Daoy (cell line): ENCODE data around the gene NEGR1. TPM values are rescaled to one million over a fixed set of nuclear protein-coding genes. Genes with fewer than 3 reads are reported as not detected.

ENCODE experiments used
- DNase-seq: peaks from one replicate; pipeline ENCODE4 v3.0.0-alpha.2; 2015; ENCODE audit warnings: low read depth
- total RNA-seq: library from RNA; depleted of rRNA; stranded (reverse); fragments of >200 nt; shearing (Covaris generic); gene quantifications from 2 replicates; pipeline ENCODE4 v1.2.3, GENCODE V29; 2014

NEGR1 gene
- total RNA-seq, 1 experiment from 2014 or later = 16.3 TPM

DNA sequence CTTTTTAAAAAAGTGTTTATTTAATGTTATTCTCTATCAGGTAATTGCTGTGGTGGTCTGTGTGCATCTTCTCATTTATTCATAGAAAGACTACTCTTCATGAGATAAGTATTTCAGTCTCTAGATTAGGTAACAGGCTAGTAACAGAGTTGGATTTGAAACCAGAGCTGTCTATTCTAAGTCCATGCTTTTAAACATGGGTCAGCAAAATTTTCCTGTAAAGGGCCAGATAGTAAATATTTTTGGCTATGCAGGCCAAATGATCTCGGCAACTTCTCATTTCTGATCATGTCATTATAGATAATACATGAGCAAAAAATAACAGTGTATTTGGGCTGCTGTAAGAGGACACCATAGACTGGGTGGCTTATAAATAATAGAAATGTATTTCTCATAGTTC is 715.9 kb downstream of the NEGR1 start:
- DNase-seq = no peak

DNA sequence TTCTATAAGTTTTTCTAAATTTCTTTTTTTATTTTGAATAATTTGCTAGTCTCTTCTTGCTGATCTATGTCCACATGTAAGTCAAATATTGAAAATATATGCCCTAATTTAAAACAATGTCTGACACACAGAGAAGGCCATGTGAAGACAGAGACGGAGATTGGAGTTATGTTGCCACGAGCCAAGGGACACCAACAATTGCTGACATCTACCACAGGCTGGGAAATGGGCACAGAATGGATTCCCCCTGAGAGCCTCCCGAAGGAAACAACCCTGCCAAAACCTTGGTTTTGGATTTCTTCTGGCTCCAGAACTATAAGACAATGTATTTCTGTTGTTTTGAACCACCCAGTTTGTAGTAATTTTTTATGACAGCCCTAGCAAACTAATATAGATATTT is 716.5 kb downstream of the NEGR1 start:
- no peak for DNase-seq

DNA sequence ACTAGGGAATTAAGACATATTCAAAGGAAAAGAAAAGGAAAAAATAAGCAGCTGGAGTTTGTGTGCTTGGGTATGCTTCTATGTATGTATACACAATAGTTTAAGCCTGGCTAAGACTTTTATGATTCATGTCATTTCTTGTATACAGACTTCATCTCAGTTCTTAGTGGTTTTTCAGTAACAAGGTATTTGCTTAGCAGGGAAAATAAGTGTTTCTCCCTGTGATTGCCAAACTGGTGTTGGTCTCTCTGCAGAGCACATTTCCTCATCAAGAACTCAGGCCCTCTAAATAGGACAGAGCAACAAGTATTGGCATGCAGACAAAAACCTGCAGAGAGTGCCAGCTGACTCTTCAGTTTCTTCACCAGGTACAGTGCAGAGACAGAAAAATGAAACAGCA is 717.1 kb downstream of the NEGR1 start:
- no peak for DNase-seq

DNA sequence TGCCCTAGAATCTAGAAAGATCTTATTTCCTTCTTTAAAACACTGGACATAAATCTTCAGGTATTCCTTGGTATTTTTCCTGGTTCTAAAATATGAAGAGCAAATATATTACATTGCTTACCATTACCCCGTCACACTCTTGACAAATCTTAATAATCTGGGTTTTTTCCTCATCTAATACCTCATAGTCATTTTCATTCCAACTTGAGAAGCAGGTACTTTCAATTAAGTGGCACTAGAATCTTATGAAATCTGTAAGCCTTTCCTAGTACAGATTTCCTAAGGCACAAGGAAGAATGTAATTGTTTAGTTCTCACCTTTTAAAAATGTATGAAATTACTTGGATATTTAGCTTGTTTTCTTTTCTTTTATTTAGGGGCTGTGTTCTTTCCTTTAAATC is 720.0 kb downstream of the NEGR1 start:
- DNase-seq = no peak

DNA sequence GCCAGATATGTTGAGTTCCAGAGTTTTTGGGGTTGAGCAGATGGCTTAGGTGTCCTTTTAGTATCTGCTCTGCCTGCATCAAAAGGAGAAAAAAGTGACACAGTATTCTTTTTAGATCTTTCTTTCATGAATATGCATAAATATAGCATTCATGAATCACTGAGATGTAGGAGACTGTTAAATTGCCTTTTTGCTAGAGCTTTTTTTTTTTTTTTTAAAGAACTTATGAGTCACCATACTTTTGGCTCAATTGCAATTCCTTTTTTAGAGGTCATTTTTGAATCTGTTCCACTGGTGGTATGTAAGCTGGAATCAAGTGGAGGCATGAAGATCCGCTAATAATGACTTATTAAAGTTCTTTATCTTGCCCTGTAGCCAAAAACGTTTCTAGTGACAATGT is 720.6 kb downstream of the NEGR1 start:
- peak; percentile 16 for DNase-seq

DNA sequence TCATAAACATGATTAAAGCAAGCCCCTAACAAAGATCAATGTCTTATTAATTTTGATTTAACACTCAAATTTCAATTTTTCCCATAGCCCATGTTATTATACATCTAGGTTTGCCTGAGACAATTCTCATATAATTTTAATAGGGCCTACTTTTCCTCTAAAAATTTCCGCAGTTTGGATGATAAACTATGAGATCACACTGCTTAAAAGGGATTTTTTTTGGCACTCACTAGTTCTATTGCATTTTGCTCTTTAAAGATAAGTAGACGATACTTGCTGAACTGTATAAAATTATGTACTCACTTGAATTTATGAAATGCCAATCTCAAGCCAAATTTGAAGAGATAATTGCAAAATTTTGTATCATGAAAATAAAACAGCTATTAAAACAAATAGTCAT is 721.1 kb downstream of the NEGR1 start:
- DNase-seq = no peak

DNA sequence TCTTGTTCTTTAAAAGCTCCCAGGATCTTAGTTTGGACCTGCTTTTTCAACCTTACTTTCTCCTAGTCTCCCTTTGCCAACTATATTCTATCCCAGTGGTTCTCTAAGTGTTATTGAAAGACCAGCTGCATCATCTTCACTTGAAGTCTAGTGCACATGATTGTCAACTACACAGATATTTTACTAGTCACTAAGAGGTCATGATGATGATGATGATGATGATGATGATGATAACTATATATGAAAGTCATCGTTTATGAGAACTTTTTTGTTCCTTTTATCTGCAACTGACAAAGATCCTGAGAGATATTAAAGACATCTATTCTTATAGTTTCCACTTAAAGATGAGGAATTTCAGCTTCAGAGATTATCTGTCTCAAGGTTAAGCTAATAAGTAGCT is 722.5 kb downstream of the NEGR1 start:
- no peak for DNase-seq

DNA sequence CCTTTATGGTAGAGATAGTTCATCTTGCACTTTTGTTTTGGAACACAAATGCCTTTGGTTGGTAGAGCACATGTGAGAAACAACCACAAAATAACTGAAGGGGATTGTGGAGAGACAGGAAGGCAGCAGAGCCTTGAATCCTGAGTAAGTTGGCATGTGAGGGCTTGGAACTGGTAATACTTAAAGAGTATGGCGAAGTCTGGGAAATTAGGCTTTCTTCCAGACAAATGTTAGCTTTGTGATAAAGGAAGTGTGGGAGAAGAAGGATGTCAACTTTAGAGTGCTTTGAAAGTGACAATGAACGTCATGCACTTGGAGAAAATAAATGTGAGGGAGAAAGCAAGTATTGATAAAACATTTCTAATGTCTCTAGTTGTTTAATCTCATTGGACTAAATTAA is 725.2 kb downstream of the NEGR1 start:
- no peak for DNase-seq

DNA sequence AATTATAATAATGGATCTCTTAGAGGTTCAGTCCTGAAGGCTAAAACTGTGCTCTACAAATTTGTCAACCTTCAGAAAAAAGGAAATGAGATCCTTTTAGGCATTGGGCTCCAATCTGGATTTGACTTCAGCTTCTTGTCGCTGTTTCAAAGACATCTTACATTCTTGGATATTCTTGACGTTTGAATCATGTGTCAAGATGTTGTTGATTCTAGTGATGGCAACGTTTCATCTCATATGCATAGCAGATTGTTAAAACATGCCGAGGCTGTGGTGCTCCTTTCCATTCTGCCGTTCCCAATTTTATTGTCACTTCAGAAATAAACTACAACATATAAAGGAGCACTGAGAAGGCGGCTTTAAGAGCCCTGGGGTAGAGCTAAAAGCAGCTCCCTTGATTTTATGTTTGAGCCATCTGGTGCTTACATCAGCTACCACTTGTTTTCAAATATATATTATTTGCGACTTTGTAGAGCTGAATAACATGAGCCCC is 733.9 kb downstream of the NEGR1 start:
- no peak for DNase-seq

DNA sequence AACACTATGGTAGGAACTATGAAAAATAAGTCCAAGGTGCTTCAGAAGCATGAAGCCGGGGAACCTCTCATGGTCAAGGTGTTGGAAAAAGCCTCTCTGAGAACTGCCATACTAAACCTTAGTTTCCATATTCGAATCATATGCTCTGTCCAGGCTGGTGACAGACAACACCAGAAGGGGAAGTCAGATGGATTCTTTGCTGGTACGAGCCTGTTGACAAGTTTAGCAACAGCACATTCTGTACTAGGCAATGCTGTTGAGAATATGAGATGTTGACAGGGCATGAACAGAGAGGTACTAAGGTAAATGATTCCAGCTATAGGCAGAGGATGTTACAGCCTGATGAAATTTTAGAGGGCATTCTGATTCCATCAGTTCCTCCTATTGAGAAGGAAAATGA is 740.2 kb downstream of the NEGR1 start:
- DNase-seq = no peak

DNA sequence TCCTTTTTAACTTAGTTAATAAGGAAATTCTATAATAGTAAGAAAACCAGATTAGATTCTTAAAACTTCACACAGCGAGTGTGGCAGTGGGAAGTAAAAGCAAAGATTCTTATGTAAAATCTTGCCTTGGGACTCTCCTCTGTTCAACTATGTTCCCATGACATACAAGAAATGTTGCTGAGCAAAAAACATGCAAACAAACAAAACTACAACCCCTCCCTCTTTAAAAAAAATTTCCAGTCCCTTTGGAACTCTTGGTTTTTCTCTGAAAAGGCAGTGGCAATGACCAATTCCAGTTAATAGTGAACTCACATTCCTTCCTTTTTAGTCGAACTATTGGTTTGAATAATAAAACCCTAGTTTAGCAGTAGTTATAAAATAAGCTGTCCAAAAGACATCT is 748.4 kb downstream of the NEGR1 start:
- no peak for DNase-seq

DNA sequence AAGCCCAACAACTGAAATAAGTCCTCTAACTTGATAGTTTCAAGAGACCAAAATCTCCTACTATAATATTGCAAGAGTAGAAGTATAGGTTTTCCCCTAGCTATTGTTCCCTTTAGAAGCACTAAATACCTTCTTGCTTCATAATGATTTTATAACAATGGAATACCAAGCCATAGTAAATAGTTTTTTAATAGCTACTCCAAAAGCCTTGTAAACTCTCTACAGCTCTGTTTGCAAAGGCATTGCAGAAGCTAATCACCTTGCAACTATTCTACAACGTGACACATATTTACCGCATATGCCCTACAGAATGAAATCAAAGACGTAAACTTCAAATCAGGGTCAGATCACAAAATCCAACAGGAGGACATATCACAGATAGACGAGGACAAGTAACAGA is 750.0 kb downstream of the NEGR1 start:
- DNase-seq = no peak

DNA sequence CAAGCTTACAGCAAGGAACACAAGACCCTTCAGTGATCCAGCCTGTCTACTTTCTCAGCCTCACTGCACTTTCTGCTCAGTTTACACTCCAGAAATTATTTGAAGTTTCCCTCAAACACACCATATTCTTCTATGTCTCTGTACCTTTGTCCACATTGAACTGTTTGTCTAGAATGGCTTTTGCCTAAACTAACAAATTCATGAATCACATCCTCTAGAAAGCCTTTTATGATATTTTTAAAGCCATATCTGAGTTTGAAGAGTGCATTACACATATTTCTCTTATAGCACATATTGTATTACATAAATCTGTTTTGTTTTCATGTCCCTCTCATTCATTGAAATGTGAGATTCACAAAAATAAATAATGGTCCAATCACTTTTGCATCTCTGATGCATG is 755.5 kb downstream of the NEGR1 start:
- no peak for DNase-seq

DNA sequence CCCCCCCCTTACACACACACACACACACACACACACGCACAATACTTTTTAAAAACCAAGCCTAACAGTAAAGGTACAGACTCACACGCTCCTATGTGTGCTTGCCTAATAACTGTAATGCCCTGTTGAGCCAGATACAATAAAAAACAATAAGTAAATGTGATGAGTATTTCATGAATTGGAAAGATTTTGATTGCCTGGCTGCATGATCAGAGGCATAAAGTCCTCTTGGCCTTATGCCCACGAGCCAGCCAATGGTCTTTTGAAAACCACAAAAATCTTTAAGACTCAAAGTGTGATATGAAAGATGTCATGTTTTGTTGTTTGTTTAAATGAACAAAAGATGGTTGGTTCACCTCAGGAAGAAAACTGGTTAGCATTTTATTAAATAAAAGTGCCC is 759.6 kb downstream of the NEGR1 start:
- DNase-seq = no peak

DNA sequence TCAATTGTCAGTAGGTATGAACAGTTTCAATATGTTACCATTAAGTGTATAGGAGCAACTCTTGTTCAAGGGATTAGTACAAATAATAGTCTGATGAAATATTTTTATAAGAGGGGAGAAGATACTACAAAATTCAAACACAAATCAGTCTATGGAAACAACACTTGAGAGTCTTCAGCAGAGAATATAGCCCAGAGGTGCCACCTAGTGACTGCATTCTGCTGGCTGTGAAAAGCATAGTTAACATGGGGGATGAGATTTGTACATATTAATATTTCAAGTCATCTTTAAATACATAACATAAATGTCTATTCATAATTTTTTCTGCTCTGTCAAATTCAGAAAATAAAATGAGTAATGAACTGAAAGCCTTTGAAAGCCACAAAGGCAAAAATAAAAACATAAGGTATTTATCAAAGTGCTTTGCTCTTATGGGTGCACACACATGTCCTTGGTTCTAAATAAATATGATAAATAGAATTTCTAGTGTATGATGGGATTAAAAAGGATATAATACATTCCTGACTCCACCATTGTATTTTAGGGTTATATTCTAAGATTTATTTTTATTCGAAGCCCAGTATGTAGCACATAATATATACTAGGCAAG is 760.6 kb downstream of the NEGR1 start:
- peak; percentile 18 for DNase-seq

DNA sequence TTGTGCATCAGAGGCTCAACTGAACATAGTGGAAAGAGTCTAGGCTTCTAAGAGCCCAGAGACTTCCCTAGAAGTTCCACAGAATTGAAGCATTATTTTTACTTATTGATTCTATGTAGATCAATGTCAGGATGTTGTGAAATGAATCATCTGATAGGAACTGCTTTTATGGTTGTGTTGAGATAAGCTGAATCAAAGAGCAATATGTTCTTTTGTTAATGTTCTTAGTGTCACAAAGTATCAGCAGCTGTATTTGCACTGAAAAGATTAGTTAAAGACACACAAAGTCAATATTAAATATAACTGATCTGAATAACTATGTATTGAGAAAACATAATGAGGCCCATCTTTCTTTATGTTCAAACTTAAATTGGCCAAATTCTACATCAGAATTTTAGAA is 770.8 kb downstream of the NEGR1 start:
- DNase-seq = no peak

DNA sequence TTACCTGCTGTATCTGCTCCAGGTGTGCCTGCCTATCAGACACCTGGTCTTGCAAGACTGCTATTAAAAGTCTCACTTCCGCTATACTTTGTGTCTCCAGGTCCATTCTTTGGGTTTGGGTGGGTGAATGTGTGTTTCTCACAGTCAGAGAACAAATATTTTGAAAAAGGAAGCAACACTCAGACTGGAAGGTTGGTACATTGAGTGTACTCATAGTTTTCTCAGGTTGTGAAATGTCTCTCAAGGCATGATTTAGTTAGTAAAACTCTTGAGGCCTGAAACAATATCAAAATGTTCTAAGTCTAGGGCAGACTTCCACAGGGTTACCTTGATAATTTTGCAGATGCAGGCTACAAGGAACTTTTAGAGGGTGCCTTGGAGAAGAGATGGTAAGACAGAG is 771.6 kb downstream of the NEGR1 start:
- no peak for DNase-seq

DNA sequence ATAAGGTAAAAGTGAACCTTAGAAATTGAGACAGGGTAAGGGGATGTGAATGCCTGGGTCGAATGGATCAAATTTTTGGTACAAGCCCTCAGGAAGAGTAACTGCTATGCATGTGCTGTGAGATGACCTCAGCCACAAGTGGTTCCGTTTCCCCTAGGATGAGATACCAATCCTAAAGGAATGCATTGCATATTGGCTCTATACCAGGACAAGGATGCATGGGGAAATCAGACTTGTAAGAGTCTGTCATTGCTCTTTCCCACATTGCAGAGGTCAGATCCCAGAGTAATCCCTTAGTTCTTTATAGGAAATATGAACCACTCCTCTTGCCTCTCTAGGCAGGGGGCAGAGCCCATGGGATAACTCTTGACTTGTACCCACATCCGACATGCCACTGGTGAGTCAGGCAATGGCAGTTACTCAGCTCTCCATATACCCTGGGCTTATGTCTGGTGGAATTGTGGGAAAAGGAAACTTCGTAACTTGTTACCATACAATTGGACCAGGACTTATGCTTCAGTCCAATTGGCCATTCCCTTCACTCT is 773.2 kb downstream of the NEGR1 start:
- DNase-seq = peak; percentile 65

DNA sequence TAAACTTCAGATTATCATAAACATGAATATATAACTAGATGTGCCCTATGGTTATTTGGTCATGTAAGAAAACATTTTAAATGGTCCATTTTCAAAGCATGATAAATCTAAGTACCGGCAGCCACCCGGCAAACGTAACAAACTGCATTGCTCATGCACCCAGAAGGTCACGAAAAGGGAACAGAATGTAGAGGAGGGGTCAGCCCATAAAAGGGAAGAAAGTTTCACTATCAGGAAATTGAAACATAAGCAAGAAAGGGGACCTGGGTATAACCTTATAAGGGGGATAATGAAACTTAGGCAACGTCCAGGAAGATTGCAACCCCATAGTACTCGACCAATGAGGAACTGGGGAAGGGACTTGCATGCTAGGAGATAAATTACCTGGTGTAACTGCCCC is 780.3 kb downstream of the NEGR1 start:
- DNase-seq = no peak

DNA sequence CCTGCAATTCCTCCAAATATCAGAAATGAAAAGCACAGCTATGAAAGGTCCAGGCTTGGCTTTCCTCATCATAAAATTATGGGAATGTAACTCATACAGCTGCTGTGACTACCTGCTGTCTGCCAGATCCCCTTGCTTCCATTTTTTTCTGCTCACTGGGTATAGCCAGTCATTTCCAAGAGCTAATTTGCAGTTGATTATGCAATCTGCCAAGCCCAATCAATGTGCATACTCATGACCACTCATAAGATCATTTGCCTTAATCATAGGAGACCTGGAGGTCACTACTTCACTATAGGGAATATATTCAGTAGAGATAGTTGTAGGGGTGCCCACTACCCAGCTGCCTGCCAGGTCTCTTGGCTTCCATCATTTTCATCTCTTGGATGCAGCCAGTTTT is 783.8 kb downstream of the NEGR1 start:
- DNase-seq = no peak

DNA sequence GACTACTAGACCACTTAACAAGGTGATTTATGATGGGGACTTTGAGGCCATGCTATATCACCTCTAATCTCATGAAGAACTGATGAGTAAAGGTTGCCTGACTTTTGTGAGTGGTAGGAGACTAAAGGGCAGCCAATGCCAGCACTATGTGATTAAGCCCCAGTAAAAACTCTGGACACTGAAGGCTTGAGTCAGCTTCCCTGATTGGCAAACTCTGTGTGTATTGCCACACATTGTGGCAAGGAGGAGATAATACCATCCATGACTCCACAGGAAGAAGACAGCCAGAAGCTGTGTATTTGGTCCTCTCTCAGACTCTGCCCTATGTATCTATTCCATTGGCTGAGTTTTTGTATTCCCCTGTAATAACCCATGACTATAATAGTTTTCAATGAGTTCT is 788.2 kb downstream of the NEGR1 start:
- DNase-seq = peak; percentile 11

DNA sequence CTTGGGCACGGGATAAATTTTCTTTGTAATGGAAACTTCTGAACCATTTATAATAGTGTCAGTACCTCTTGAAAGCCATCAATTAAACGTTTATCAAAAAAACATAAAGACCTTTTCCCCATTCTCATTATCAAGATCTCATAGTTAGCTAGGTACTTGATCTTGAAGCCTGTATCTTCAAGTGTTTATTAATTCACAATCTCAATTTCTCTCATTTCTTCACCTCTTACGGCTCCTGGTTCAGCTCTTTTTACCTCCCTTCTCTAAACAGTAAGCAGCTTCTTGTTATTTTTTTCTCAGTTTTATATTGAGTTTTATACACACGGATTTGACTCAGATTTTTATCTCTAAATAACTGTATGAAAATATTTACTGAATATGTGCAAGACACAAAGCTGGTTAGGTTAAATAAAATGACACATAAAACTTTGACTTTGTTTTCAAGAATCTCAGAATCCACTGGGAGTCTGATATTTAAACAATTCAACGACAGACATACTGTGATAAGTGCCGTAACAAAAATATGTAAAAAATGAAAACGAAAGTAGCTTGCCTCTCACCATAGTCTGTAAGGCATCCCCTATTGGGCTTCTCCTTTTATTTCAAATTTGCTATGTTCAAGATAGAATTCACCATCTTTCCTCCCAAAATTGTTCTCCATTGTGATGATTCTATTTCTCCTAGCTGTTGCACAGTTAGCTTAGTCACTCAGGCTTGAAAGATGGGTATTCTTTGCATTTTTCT is 789.9 kb downstream of the NEGR1 start:
- DNase-seq = no peak

DNA sequence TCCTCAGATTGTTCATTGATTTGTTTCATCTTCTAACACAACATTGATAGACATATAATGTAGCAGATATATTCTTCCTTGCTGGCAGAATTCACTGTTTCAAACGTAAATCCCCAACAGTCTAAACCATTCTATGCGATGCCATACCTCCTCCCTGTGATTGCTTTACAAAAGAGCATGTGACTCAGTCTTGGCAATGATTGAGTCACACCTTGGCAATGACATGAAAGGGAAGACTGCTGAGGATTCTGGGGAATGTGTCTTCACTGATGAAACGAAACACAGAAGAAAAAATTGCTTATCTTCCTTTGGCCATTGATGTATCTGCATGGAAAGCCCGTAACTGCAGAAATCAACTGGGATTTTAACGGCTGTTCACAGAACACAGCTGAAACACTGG is 791.9 kb downstream of the NEGR1 start:
- DNase-seq = peak; percentile 81
